Measurements from ENCODE around the gene ARHGAP5.

The ARHGAP5 gene, protein sequence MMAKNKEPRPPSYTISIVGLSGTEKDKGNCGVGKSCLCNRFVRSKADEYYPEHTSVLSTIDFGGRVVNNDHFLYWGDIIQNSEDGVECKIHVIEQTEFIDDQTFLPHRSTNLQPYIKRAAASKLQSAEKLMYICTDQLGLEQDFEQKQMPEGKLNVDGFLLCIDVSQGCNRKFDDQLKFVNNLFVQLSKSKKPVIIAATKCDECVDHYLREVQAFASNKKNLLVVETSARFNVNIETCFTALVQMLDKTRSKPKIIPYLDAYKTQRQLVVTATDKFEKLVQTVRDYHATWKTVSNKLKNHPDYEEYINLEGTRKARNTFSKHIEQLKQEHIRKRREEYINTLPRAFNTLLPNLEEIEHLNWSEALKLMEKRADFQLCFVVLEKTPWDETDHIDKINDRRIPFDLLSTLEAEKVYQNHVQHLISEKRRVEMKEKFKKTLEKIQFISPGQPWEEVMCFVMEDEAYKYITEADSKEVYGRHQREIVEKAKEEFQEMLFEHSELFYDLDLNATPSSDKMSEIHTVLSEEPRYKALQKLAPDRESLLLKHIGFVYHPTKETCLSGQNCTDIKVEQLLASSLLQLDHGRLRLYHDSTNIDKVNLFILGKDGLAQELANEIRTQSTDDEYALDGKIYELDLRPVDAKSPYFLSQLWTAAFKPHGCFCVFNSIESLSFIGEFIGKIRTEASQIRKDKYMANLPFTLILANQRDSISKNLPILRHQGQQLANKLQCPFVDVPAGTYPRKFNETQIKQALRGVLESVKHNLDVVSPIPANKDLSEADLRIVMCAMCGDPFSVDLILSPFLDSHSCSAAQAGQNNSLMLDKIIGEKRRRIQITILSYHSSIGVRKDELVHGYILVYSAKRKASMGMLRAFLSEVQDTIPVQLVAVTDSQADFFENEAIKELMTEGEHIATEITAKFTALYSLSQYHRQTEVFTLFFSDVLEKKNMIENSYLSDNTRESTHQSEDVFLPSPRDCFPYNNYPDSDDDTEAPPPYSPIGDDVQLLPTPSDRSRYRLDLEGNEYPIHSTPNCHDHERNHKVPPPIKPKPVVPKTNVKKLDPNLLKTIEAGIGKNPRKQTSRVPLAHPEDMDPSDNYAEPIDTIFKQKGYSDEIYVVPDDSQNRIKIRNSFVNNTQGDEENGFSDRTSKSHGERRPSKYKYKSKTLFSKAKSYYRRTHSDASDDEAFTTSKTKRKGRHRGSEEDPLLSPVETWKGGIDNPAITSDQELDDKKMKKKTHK (N-terminal part only)

GRCh38 chr14:32077081-32078022, at the start of gene ARHGAP5:
ARHGAP5 (plus strand) TSS chr14:32077304; CDS start chr14:32090670, 13,366 bp downstream.
- Histone ChIP-seq H3K4me3 (peak within 1 kb of the TSS; percentile 82 to 100 (median 90)), H3K27ac (peak within 1 kb of the TSS; percentile 82 to 99 (median 96))

- Histone ChIP-seq H3K27ac (no peak overlapping the region), H3K4me3 (no peak overlapping the region)
Observed at GRCh38 chr14:32028599-32028998, 48.5 kb upstream of the ARHGAP5 start.

GRCh38 chr14:32033543-32033942, 43.6 kb upstream of the ARHGAP5 start:
- Histone ChIP-seq H3K4me3 (no peak overlapping the region), H3K27ac (no peak overlapping the region)

- H3K4me3 ChIP-seq, result no peak overlapping the region
- H3K27ac ChIP-seq, result no peak overlapping the region
Observed at GRCh38 chr14:32038876-32039275, 38.2 kb upstream of the ARHGAP5 start.

GRCh38 chr14:32039401-32040030, 37.6 kb upstream of the ARHGAP5 start:
- Histone ChIP-seq H3K4me3 (no peak overlapping the region), H3K27ac (no peak overlapping the region)

- H3K4me3 ChIP-seq, result no peak overlapping the region
- H3K27ac ChIP-seq, result no peak overlapping the region
Observed at GRCh38 chr14:32043624-32044023, 33.5 kb upstream of the ARHGAP5 start.

- Histone ChIP-seq H3K27ac (no peak overlapping the region), H3K4me3 (no peak overlapping the region)
Observed at GRCh38 chr14:32044454-32044853, 32.6 kb upstream of the ARHGAP5 start.

- Histone ChIP-seq H3K27ac (no peak overlapping the region), H3K4me3 (no peak overlapping the region)
Observed at GRCh38 chr14:32047791-32048190, 29.3 kb upstream of the ARHGAP5 start.

- no peak overlapping the region for H3K4me3 ChIP-seq
- no peak overlapping the region for H3K27ac ChIP-seq
Observed at GRCh38 chr14:32049361-32050088, 27.6 kb upstream of the ARHGAP5 start.

- no peak overlapping the region for H3K4me3 ChIP-seq
- no peak overlapping the region for H3K27ac ChIP-seq
Observed at GRCh38 chr14:32050878-32051277, 26.2 kb upstream of the ARHGAP5 start.

DNA sequence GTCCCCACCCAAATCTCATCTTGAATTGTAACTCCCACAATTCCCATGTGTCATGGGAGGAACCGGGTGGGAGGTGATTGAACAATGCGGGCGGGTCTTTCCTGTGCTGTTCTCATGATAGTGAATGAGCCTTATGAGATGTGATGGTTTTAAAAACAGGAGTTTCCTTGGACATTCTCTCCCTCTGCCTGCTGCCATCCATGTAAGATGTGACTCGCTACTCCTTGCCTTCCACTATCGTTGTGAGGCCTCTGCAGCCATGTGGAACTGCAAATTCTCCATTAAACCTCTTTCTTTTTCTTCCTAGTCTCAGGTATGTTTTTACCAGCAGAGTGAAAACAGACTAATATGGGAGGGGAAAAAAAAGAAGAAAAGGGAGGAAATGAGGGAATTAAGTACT, 22.6 kb upstream of the ARHGAP5 start:
- no peak overlapping the region for H3K4me3 ChIP-seq
- H3K27ac ChIP-seq, result no peak overlapping the region

DNA sequence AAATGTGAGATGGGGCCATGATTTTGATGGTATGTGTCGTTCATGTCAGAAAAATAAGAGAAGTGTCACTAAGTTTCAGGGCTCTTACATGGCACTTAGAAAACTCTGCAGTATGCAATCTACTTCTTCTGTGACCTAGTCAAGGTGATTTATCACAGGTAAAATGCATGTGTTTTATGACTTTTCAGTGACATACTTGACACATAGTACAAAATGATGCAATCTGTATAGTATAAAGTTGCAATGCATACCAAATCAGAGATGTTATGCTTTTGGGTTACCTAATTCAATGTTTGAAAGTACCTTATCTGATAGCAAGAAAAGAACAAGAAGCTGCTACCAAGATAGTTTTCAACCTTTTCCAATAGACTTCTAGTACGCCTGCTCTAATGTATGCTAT, 21.9 kb upstream of the ARHGAP5 start:
- no peak overlapping the region for H3K27ac ChIP-seq
- H3K4me3 ChIP-seq, result no peak overlapping the region

DNA sequence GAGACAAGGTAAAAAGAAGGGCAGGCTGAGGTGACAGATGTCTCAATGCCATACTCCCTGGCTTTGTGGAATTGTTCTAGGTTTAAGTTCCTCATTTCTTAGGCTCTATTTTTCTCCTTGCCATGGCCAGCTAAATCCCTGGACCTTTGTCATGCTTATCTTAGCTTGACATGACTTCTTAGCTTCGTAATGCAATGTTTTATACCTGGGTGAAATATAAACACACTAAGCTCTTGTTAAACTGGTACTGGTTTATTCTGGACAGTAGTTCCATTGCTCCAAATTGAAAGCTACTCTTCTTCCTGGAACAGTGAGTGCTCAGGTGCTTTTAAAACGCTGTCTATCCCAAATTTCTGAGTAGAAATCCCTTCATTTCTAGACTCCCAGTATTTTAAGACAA, 17.4 kb upstream of the ARHGAP5 start:
- Histone ChIP-seq H3K4me3 (no peak overlapping the region), H3K27ac (no peak overlapping the region)

DNA sequence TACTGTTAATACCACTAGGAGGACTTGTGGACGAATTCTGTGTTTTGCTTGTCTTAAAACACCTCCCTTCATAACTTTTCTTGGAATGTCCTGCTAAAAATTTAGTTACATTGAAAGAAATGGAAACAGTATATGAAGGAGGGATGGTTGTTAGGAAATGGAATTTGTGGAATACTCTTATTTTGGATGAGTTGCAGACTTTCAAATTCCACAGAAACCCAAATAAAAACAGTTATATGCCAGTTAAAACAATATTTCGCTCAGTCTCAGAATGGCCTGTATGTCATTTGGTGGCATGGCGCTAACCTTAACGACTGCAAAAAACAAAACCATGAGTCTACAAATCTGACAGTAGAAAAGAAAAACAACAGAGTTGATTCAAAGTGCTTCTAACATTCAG, 12.2 kb upstream of the ARHGAP5 start:
- H3K27ac ChIP-seq, result no peak overlapping the region
- H3K4me3 ChIP-seq, result no peak overlapping the region

DNA sequence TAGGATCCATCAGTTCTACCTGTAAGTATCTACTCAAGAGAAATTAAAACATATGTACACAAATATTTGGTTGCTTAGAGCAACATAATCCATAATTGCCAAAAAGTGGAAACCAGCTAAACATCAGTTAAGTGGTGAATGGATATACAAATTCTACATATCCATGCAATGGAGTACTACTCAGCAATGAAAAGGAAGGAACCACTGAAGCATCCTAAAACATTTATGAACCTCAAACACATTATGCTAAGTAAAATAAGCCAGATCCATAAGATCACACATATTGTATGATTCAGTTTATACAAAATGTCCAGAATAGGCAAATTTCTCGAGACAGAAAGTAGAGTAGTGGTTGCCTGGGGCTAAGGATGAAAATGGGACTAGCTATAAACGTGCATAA, 8.4 kb upstream of the ARHGAP5 start:
- Histone ChIP-seq H3K4me3 (no peak overlapping the region), H3K27ac (no peak overlapping the region)

GRCh38 chr14:32070282-32070681, 6.8 kb upstream of the ARHGAP5 start:
- Histone ChIP-seq H3K27ac (no peak overlapping the region), H3K4me3 (no peak overlapping the region)

DNA sequence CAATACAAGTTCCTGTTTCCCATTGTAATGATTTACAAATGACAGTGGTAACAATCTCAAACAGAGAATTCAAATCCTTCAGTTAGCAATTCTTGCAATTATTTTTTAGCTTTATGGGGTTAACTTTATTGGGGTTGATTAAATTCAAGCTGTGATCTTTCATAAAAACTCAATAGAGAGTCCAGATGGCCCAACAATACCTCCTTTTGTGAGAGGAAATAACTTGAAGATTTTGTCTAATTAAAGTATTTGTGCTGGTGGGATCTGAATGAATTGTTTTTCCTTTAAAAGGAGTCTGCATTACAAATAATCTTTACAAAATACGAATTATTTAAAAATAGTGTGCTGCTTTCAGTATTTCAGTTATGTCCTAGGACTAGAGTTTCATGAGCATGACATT, 4.4 kb upstream of the ARHGAP5 start:
- Histone ChIP-seq H3K4me3 (no peak overlapping the region), H3K27ac (no peak overlapping the region)
